ENCODE results near the gene METTL25.

The METTL25 gene

DNA sequence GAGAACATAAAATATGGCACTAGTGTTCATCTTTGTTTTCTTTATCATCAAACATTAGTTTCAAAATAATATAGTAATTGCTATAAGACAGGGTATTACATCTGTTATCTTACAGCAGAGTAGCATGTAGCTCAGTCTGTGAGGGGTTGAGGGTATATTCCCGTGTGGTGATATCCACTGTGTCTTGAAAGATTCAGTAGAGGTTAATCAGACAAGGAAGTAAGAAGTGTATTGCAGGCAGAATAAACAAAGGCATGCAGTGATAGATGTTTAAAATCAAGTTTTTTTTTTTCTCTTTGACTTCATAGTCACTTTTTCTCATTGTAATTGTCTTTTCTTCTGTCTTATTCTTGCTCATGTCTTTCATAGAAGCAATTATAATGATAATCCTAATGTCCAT, 48.3 kb downstream of the METTL25 start:
- no peak overlapping the region for H3K4me3 ChIP-seq (ENCODE audit: low read depth, low read length)

DNA sequence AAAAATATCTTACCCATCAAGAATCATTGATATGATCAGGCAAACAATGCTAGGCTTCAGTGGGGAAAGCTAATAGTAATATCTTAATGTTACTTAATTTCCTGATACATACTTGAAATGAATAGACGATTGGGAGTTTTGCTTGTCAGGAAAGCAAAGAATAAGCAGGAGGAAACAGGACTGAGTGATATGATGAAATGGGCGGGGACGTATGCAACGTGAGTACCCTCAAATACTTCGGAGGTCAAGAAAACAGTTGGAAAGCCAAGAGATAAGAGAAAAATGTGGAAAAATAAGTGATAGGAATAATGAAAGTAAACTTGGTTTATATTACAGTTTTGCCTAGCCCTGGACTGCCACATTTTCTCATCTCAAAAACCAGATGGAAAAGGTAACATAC, 49.2 kb downstream of the METTL25 start:
- no peak overlapping the region for H3K4me3 ChIP-seq (ENCODE audit: low read depth, low read length)

GRCh38 chr12:82408844-82409243, 50.5 kb downstream of the METTL25 start:
- no peak overlapping the region for H3K4me3 ChIP-seq (ENCODE audit: low read depth, low read length)

- no peak overlapping the region for H3K4me3 ChIP-seq (ENCODE audit: low read depth, low read length)
These were observed 53.4 kb downstream of the METTL25 start for GRCh38 chr12:82411546-82412230.

DNA sequence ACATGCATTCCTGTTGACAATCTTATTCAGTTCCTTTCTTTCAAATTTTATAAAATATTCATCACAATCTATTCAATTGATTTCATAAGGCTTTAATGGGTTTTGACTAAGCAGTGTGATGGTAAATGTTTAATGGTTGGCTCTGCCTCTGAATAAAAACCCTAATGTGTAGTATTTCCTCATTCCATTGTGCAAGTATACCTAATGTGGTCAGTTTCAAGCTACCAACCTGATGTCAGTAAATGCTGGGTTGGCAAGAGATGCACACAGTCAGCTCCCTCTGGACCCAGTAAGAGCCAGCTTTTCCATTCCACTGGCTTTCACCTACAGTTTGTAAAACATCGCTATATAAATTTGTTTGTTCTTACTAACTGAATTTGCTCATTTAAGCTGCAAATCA, 53.9 kb downstream of the METTL25 start:
- no peak overlapping the region for H3K4me3 ChIP-seq (ENCODE audit: low read depth, low read length)

DNA sequence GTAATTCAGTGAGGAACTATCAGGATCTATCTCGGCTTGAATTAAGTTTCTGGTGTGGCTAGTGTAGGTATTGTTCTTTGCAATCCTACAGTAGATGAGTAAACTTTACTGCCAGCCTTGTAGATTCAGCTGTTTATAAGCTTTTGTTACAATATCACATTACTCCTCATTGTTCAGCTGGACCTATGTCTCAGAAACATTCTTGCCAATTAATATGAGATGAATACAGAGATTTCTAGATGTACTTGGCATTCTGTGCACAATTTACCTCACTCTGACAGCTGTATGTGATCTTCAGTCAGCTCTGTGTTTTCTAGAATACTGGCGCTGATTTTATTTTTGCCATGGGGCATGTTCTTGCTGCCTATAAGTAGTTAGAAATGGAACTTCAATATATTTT, 55.7 kb downstream of the METTL25 start:
- H3K4me3 ChIP-seq (ENCODE audit: low read depth, low read length), result no peak overlapping the region

- H3K4me3 ChIP-seq (ENCODE audit: low read depth, low read length), result no peak overlapping the region
These were observed 56.6 kb downstream of the METTL25 start for GRCh38 chr12:82414926-82415325.

GRCh38 chr12:82415402-82415801, 57.1 kb downstream of the METTL25 start:
- H3K4me3 ChIP-seq (ENCODE audit: low read depth, low read length), result no peak overlapping the region

GRCh38 chr12:82425241-82425640, 66.9 kb downstream of the METTL25 start:
- H3K4me3 ChIP-seq (ENCODE audit: low read depth, low read length), result no peak overlapping the region

DNA sequence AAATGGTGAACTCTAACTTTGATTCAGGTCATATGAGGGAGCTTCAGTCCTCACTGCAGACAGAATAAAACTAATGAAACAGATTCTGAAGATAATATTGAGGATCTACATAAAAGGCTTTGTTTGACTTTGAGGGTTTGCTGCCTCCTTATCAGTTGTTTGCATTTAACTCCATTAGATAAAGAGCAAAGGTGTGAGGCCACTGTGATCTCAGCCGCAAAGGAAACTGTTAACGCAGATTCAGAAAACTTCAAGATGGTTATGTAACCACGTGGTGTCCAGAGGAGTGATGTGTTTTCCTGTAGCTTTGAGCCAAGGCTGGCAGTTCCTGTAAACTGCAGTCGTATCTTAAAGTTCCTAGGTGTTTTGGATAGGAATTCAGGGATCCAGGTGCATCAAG, 67.8 kb downstream of the METTL25 start:
- no peak overlapping the region for H3K4me3 ChIP-seq (ENCODE audit: low read depth, low read length)

DNA sequence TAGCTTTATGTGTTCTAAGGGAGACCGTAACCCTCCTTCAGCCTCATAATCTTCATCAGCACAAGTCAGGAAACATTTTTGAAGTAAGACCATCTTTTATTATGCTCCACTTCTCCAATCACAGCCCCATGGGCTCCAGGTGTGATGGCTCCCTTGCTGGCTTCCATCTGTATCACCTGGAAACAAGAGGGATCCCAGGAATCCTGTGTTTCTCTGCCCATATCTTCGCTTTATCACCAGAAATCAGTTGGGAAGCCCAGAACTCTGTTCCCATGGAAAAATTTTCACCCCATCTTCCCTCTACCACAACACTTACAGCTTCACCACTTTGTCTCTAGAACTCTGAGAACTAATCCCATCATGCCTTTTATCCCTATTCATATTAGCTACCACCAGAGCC, 68.3 kb downstream of the METTL25 start:
- H3K4me3 ChIP-seq (ENCODE audit: low read depth, low read length), result no peak overlapping the region

DNA sequence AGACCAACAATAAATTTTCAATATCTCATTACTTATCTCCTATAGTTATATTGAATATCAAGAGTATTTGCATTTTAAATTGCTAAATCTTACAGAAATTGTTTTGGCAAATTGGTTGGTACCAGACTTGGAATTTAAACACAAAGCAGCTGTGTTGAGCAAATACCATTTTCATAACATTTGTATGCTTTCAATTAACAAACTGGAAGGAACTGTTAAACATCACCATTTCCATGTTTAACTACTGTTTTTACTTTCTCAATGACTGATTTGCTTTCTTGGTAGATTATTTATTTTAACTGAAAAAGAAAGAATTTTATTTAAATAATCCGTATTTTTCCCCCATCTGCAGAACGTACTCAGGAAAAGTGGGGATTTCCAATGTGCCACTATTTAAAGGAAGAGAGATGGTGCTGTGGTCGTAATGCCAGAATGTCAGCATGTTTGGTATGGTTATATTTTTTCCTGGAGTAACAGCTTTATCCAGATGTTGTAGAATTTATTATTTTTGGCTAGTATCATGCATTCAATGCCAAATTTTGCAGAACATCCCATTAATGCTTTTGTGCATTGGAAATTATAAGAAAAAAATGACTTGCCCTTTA, 72.3 kb downstream of the METTL25 start:
- no peak overlapping the region for H3K4me3 ChIP-seq (ENCODE audit: low read depth, low read length)

DNA sequence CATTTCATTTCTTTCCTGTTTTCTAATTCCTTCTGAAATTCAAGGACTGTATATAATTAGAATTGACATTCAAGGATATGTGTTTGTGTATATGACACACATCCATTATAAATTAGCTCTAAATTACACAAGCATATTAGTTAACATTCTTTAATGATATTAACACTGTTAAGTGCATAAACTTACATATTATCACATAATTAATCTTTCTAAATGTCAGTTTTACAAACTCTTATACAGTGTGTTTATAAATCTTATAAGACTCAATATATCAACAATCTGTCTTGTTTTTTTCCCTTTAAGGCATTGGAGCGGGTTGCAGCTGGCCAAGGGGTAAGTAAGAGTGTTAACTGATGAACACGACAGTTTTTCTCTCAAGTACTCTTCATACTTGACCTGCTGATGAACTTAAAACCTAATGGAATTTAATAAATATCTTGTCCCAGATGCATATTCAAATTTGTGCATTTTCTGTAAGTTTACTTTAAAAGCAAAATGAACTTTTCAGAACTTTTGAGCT, 76.1 kb downstream of the METTL25 start:
- H3K4me3 ChIP-seq (ENCODE audit: low read depth, low read length), result no peak overlapping the region

- no peak overlapping the region for H3K4me3 ChIP-seq (ENCODE audit: low read depth, low read length)
These were observed 78.0 kb downstream of the METTL25 start for GRCh38 chr12:82436354-82436753.

GRCh38 chr12:82437744-82438143, 79.4 kb downstream of the METTL25 start:
- H3K4me3 ChIP-seq (ENCODE audit: low read depth, low read length), result no peak overlapping the region

DNA sequence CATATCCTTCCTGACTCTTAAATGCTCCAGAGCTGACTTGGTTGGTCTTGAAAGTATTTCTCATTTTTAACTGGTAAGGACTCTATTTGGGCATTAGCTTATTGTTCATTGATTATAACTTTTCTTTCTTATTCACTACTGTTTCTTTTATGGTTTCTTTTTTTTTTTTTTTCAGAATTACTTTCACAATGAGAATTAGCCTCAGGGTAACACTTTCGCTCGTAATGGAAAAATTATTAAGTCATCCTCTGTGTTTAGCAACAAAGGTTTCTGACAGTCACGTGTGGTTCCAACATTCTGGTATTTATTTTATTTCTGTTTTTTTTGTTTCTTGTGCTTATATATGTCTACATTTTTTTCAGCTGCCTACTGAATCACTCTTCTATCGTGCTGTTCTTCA, 80.0 kb downstream of the METTL25 start:
- H3K4me3 ChIP-seq (ENCODE audit: low read depth, low read length), result no peak overlapping the region

DNA sequence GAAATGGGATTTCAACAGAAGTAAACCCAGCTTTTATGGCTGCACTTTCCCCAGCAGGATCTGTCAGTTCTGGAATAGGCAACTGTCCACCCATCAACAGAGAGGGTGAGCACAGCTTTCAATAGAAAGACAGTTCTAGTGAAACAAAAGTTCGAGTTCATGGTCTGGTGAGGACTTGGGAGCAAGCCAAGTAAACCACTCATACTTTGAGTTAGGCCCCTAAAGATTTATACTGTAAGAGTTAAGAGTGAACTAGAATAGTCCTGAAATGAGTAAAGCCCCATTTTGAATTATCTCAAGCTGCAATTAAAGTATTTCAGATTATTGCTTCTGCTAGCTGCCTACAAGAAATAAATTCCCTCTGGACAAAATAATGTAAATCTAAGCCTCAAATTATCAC, 82.6 kb downstream of the METTL25 start:
- H3K4me3 ChIP-seq (ENCODE audit: low read depth, low read length), result no peak overlapping the region

DNA sequence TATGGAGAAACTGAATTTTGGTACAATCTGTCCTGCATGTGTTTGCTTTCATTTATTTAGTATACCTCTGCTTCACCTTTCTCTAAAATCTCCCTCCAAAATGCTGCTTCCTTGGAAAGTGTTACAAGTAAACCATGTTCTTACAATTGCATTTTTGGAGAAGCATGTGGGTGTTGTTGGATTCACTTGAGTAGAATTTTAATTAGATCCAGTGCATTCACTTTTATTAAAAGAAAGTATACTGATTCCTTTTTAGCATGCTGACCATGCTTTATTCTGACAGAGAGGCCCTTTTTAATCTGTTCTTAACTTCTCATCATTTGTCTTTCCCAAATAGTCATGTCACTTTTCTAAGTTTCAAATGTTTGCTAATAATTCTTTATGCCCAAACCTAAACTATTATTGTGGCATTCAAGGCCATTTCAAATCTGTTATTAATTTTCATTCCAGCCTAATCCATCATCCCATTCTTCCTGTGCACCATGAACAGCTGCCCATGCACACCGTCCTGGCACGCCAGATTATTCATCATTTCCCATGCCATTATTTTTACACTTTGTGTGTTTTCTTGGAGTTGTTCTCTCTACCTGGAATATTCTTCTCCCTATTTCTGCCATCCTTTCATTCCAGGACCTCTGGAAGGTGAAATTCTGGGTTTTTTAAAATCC, 90.7 kb downstream of the METTL25 start:
- no peak overlapping the region for H3K4me3 ChIP-seq (ENCODE audit: low read depth, low read length)

DNA sequence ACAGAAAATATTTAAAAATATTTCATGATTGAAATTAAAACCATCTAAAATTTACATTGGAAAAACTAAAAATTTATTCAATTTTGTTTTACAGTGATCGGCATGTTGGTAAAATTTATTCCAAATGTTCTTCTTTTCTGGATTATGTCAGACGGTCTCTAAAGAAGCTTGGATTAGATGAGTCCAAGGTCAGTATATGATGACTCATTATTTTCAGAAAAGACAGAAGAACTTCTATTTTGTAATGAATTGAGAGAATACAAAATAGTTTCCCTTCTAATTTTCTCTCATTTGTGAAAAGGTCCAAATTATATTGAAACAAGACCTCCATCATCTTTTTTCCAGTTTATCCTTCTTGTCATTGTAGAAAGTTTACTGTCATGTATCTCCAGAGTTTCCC, 98.3 kb downstream of the METTL25 start:
- H3K4me3 ChIP-seq (ENCODE audit: low read depth, low read length), result no peak overlapping the region

GRCh38 chr12:82458101-82458500, 99.8 kb downstream of the METTL25 start:
- H3K4me3 ChIP-seq (ENCODE audit: low read depth, low read length), result no peak overlapping the region

DNA sequence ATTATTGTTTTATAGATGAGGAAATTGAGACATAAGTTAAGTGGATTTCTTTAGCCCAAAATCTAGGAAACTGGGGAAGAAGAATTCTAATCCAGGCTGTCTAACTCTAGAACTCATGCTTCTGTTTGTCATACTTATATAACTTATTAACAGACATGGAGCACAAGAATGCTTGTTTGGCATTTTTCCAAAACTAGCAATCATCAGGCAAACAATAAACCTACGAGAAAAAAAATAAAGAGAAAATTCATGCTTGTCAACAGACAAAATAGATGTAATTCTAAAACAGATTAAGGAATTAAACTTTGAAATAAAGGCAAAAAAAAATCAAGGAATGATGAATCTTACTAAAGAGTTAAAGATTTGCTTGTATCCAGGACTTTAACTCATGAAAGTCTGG, 103.1 kb downstream of the METTL25 start:
- no peak overlapping the region for H3K4me3 ChIP-seq (ENCODE audit: low read depth, low read length)

GRCh38 chr12:82461836-82462235, 103.5 kb downstream of the METTL25 start:
- H3K4me3 ChIP-seq (ENCODE audit: low read depth, low read length), result no peak overlapping the region
